NCI-H187 (cell line): ENCODE data around the gene MYO5B.

Experiments
- DNase-seq, 2 experiments: peaks; one replicate each; lab custom pipeline; 2025; lab: John Stamatoyannopoulos, UW

Gene MYO5B

DNA sequence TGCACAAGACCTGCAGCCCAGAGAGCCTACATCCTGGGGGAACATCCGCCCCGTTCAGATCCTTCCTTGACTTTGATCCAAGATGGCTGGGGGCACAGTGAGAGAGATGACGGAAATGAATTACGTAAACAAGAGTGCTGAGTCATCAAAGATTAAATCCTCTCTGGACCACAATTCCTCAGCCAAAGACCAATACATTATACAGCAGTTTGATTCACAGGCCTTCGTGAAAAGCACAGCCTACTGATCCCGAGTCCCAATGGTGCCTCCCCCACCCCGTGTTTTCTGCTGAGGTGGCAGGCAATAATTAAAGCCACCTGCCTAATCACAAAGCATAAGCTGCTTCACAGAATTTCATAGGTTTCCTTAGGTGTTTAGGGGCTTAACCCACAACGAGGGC lies 43.0 kb downstream of the MYO5B start:
- DNase-seq = no peak

DNA sequence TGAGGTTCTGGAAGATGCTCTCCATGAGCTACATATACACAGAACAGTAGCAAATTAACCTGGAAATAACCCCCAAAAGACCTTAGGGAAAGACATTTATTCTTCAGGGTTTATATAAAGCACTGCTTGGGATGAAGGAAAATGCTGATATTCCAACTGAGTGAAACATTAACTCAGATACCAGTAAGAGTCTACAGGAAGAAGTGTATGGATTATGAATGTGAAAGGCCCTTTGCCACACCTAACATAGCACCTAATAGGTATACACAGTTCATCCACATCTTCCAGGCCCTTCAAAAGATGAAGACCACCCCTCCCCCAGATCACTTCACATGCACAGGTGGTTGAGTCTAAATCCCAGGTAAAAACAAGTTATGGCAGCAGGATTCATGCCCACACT lies 50.4 kb downstream of the MYO5B start:
- DNase-seq = no peak

DNA sequence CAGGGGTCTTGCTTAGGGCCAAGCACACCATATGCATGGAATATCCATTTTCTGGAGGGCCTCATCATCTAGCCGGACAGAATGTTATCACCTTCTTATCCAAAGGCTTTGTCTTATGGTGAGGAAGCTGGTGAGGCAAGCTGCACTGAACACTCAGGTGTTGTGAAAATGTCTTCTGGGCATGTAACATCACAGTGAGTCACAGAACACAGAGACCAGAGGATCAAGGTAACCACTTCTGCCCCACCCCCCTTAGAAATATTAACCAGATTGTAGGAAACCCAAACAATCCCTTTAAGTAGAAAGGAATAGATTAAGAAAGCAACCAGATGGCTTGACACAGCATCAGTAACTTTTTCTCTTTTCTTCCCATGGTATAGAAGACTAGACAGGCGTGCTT lies 51.1 kb downstream of the MYO5B start:
- no peak for DNase-seq

DNA sequence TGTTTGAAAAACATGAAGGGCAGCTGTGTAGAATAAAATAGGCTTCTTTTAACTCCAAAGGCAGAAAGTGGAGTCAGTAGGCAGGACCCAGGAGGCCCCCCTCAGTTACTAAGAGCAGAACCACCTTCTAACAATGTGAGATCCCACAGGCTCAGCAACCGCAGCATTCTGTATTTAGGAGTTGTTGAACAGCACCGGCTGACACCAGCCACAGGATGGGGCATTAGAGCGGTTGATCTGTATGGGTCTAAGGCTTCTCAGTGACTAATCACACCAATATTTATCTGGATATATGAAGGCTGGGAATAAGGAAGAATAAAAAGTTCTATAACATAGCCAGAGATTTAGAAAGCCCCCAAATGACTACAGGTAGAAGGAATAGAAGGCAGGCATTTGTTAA lies 51.7 kb downstream of the MYO5B start:
- no peak for DNase-seq

DNA sequence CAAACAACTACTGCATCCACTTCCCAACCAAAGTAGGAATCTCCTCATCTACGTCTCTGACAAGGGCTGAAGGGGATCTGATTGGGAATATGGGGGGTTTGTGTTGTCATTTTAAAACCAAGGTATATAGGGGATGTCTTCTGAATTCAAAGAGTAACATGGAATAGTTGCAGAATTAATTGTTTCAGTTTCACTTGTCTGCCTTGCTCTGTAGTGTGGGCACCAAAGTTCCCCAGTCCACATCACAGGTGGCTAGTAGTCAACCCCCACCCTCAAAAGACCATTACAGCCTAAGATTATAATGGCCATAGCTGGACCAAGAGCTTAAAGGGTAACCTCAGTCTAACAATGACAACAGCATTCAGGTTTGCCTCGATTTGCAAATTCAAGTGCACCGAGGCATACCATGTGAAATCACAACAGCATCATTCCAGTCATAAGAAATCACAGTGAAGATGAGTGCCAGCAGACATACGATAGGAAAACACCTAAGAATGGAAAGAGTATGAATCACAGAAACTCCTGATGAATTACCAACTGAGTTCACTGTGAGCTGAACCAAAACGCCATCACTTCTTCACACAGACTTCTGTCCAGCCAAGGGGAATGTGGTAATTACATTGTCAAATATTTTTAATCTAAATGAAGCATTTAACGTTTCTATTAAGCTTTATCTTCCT lies 52.4 kb downstream of the MYO5B start:
- DNase-seq = no peak

DNA sequence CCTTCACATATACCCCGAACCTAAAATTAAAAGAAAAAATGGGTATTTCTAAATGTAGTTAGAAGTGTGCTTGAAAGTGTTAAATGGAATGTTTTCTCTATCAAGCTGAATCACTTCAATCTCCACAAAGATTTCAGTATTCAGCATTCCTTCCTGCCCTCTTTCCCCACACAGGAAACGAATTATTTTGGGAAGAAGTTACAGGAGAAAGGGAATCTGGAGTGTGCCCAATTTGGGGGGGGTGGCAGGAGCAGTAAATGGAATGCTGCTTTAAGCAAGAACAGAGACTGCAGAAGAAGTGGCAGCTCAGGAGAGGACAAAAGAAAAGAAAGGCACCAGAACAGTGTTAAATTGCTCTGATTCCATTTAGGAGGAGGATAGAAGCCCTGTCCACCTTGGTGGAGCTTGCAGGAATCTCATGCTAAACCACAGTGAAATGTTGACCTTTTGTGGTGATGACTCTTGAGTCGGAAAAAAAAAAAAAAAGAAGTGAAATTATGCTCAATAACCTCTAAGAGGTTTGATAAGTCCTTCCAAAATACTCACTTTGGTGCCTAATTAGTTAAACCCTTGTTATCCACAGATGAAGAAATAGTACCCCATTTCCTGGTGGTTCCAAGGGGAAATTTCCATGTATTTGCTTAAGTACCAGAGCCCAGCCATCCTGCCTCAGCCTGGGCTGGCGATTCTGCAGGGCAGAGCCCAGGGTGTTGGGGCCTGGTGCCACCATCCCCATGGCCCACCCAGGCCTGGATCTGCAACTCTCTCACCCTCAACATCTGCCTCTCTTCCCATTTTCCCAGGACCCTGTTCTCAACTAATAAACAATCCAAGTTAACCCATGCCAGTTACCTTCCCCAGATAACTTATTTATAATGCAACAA lies 56.5 kb downstream of the MYO5B start:
- no peak for DNase-seq

DNA sequence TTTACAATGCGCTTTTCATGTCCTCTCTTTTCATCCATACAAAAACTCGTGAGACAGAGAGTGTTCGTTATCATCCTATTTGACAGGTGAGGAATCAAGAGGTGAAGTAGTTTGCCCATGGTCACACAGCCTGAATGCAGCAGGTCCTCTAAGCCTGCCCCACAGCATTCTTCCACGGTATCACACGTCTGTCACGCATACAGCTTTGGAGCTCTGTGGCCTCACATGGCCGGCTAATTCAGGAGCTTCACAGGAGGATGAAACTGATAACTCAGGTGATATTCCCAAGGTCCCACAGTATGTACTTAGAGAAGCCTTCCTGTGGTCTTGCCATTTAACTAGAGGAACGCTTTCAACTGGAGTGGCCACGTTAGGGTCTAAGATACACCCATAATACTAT lies 59.0 kb downstream of the MYO5B start:
- DNase-seq = no peak

DNA sequence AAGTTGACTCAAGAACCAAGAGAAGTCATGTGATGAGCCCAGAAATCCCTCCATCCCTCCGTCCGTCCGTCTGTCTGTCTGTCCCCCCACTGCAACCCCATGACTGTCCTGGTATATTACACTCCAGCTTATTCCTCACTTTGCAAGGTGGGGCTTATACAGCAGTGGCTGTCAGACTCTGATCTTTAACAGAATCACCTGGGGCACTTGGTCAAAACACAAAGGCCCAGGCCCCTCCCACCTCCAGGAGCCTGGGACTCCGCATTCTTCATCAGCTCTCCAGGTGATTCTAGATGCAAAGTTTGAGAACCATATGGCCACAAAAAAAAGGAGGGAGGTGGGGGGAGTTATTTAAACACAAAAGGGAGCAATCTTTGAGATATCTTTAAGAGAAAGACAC lies 61.4 kb downstream of the MYO5B start:
- no peak for DNase-seq

DNA sequence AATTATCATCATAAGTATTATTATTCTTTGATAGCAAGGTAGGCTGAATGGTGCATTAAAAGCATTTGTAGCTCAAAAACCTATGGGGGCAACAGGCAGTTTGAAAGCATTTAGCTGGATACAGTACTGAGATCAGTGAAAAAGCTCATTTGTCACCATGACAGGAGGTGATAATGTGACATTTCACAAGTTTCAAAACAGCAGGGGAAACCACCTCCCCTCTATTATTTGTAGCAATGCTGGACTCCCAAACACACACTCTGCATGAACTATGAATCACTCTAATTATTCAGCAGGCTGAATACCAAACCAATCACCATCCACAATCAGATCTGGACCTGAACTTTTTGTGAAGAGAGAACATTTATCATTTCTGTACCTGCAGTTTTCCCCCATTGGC lies 63.4 kb downstream of the MYO5B start:
- no peak for DNase-seq

DNA sequence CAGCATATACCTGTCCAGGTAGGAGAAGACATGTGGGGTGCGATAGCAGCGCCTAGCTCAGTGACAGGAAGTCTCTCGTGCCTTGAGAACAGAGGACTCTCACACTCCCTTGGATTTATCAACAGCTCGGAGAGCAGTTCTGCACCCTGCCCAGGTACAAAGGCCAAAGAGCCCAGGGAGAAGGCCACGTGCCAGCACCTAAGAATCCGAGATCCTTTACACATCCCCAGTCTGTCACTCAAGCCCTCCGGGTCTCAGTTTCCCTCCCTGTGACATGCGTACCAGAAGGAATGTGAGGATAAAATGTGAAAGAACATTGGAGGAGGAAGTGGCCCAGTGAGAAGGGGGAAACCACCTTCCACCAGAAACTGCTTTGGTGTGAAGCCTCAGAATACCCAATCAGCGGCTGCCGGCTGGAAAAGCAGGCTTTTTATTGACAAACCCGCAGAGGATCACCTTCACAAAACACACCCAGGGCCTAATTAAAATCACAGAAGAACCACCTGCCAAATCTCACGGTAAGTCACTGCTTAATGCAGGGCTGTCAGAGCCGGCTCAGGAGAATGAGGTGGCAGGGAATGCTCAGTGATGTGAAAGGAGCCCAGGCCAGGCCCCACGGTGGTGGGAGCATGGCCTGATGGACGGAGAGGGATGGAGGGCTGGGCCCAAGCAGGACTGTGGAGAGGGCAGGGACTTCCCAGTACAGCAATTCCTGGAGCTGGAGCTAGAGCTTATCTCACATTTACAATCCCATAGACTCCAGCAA lies 66.3 kb downstream of the MYO5B start:
- DNase-seq = no peak

DNA sequence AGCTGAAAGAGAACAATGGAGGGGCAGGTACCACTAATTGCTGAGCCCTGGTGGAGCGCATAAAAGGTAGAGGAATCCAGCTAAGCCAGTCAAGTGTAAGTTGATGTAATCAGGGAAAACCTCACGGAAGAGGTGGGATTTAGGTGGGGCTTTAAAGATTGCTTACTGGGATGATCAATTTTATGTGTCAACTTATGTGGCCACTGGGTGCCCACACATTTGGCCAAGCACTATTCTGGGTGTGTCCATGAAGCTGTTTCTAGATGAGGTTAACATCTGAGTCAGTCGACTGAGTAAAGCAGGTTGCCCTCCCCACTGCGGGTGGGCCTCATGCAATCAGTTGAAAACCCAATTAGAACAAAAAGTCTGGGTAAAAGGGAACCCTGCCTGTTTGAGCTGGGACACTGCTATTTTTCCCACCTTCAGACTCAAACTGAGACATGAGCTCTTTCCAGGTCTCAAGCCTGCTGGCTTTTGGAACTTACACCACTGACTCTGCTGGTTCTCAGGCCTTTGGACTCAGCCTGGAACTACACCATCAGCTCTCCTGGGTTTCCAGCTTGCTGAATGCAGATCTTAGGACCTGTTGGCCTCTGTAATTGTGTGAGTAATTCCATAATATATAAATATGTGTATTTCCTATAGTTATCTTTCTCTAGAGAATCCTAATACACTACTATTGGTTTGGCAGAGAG lies 67.3 kb downstream of the MYO5B start:
- no peak for DNase-seq

DNA sequence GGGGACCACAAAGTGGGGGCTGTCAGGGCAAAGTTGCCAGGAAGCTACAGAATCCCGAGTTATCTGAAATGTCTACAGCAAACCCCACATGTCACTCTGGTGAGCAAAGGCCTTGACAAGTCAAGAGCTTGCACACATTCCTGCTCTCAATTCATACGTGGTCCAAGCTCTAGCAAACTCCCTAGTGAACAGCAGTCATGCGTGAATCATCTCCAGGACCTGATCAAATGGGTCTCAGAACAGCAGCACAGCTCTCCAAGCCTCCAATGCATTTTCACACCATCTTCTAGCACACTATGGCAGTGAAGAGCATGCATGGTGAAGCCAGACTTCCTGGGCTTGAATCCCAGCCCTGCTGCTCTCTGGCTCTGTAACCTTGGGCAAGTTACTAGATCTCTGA lies 68.5 kb downstream of the MYO5B start:
- DNase-seq = no peak

DNA sequence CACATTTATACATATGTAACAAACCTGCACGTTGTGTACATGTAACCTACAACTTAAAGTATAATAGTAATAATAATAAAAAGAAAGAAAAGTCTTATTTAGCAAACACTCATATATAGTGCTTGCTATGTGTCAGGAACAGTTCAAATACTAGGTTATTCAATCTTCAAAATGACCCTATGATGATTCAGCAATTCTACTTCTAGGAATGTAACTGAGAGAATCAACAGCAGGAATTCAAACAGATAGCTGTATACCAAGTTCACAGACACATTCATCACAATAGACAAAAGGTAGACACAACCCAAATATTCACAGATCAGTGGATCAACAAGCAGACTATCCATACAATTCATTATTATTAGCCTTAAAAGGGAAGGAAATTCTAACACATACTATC lies 69.5 kb downstream of the MYO5B start:
- no peak for DNase-seq

DNA sequence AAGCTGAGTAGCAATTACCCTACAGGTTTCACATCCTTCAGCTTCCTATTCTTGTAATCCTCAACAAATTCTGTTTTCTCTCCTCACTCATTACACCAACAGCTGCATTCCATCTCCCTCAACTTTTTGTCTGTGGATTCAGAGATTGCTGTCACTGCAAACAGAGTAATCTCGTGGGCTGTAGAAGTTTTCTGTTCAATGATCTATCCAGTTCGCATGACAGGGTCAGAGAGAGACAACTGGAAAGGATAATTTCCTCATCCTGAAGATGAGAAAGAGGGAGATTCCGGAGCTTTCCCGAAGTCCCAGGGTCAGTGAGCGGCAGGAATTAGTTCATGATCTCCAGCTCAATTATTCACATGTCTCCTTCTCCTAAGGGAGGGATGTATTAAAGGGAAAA lies 75.7 kb downstream of the MYO5B start:
- DNase-seq = no peak

DNA sequence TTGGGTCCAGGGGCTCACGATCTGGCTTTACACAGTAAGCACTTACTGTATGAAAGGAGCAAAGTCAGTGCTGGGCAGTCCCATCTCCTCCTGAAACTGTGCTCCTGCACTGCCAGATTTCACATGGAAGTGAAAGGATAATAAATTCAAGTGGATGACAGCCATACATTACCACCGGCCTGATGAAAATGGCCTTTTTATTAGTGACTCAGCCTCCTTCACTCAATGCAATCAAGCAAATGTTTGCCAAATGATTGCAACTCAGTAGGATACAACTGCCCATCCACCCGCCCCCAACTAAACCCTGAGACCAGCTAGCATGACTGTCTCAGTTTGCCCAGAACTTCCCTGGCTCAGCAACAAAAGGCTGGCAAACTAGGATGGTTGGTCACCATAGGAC lies 77.1 kb downstream of the MYO5B start:
- no peak for DNase-seq

DNA sequence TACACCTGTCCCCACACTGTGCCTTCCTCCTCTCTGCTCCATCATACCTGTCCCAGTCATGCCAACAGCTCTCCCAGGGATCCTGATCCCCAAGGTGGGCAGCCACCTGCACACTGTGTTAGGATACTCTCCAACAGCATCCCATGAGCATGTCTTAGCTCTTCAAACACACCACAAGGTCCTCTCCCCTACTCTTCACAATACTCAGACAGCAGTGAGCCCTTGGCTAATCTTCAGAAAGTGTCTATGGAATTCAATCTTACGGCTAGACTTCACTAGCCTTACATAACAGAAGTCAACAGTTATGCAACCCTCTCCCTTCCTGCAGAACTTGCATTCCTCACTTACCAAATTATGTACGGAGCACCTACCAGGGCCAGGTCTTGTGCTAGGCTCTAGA lies 79.9 kb downstream of the MYO5B start:
- no peak for DNase-seq

DNA sequence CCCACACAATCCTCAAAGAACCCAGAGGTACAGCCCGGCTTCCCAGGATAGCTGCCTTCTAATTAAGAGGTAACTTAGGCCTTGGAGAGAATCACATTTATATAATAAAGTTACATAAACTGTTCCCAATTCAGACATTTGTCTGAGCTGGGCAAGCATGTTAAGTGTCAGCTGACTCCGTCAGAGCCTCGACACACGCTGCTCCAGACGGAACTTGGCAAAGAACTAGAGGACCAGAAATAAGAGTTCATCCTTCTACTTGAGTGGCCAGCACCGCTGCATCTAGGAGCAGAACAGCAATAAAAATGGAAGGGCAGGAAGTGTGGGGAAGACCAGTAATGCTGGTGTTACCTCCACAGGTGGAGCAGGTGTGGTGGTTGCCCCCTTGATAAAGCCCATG lies 80.5 kb downstream of the MYO5B start:
- no peak for DNase-seq

DNA sequence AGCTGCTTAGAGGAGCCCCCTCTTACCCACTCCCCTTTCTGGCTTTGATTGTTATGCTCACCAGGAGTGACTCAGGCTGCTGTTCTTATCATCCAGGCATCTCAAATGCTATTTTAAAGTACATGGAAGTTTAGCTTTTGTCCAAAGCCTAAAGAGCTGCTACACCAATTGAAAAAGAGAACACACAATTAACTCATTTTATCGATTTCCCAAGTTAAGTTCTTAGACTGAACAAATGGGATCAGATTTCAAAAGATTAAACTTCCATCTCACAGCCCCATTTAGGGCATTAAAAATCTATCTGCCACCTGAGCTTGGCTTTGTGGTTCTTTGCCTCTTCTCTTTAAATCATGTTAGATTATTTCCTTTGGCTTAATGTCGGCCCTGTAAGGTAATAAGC lies 81.2 kb downstream of the MYO5B start:
- no peak for DNase-seq

DNA sequence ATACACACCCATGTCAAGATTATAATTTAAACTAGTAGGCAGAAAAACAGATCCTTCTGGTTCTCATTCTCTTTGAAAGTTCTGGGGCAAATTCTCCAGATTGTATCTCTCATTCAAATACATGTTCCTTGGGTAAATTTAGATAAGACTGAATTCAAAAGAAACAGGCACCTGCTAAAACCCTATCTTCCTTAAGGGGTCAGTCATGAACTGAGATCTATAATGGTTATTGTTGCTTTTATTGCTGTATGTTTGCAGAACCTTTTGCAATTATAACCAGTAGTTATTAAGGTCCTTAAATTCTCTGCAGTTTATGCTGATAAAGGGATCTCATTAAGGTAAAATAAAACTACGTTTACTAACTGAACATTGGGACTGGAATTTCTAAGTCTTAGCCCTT lies 83.5 kb downstream of the MYO5B start:
- no peak for DNase-seq

DNA sequence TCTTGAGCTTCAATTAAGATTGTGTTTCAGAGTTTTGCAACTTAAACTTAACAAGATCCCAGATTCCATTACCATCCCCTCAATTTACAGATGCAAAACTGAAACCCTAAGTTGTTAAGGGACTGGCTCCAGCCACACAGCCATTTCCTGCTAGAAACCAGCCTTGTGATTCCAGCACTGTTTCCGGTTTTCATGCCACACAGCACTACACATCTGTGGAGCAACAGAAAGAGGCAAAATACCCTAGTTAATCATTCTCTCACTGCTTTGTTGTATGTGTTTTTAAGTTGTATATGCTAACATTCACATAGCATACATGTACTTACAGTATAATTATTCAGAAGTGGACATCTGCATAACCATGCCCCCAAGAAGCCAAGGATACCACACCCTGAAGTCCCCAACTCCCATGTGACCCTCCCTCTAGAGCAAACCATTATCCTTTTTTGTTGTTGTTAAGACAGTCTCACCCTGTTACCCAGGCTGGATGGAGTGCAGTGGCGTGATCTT lies 87.4 kb downstream of the MYO5B start:
- DNase-seq = no peak

DNA sequence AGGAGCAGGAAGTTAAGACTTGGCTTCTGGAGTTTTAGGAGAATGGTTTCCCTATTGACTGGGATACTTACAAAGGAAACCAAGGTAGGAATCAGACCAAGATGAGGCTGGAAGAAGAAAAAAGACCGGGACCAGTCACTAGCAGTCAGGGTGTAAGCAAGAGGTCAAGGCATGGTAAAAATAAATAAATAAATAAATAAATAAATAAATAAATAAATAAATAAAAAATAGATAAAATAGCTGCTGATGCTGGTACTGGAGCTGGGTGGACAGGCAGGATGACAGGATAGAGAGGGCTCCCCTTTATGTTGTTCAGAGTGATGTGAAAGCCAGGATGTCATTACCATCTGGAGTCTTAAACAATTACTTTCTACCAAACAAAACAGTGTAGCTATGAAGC lies 89.9 kb downstream of the MYO5B start:
- DNase-seq = no peak

DNA sequence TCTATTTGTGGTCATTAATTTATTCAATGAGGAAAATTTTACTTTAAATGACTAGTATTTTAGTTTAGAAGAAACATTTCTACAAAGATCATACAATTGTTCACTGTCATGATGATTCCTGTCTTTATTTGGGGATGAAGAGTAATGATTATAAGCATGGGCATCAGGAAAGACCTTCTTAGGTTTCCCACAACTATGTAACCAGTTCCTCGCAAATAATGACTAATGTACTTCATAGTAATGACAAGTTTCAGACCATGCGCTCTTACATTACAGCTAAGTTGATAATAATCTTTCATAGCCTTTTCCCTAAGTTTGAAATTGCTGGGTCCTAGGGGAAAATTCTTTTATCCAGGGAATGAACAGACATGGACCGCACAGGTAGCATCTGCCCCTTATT lies 90.5 kb downstream of the MYO5B start:
- DNase-seq = no peak
